ENCODE measurements around the gene TMEM150C. TPM values are rescaled to one million over a fixed set of nuclear protein-coding genes. Genes with fewer than 3 reads are reported as not detected.

The TMEM150C gene
- polyA plus RNA-seq, 2 of the 4 experiments (the other 2 are of a cell fraction) = 1.5 to 2.1 TPM

- DNase-seq (ENCODE audit: low read depth in 1 of 2, low spot score in 1 of 2) = no peak
- H3K9me3 ChIP-seq = no peaks in the 10 kb centered on the region
- no peak overlapping the region for H3K4me2 ChIP-seq
- WGBS (ENCODE audit: missing lambda C conversion rate) = 65% methylated on average over 8 of the region's 8 CpGs
- ATAC-seq = no peak
- H3K4me1 ChIP-seq = no peaks in the 10 kb centered on the region
- no peak for FAIRE-seq
- TF ChIP-seq, protein P1, sequence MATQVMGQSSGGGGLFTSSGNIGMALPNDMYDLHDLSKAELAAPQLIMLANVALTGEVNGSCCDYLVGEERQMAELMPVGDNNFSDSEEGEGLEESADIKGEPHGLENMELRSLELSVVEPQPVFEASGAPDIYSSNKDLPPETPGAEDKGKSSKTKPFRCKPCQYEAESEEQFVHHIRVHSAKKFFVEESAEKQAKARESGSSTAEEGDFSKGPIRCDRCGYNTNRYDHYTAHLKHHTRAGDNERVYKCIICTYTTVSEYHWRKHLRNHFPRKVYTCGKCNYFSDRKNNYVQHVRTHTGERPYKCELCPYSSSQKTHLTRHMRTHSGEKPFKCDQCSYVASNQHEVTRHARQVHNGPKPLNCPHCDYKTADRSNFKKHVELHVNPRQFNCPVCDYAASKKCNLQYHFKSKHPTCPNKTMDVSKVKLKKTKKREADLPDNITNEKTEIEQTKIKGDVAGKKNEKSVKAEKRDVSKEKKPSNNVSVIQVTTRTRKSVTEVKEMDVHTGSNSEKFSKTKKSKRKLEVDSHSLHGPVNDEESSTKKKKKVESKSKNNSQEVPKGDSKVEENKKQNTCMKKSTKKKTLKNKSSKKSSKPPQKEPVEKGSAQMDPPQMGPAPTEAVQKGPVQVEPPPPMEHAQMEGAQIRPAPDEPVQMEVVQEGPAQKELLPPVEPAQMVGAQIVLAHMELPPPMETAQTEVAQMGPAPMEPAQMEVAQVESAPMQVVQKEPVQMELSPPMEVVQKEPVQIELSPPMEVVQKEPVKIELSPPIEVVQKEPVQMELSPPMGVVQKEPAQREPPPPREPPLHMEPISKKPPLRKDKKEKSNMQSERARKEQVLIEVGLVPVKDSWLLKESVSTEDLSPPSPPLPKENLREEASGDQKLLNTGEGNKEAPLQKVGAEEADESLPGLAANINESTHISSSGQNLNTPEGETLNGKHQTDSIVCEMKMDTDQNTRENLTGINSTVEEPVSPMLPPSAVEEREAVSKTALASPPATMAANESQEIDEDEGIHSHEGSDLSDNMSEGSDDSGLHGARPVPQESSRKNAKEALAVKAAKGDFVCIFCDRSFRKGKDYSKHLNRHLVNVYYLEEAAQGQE (IDR thresholded peaks at IDR 0.05) = no peak
- no peak for TF ChIP-seq PHF8 (IDR thresholded peaks at IDR 0.05; ENCODE audit: borderline replicate concordance, low read depth)
- TF ChIP-seq ATOH8 (CRISPR knock-in tag; IDR thresholded peaks at IDR 0.05; ENCODE audit: low read depth) = no peak
- TF ChIP-seq, protein P2, sequence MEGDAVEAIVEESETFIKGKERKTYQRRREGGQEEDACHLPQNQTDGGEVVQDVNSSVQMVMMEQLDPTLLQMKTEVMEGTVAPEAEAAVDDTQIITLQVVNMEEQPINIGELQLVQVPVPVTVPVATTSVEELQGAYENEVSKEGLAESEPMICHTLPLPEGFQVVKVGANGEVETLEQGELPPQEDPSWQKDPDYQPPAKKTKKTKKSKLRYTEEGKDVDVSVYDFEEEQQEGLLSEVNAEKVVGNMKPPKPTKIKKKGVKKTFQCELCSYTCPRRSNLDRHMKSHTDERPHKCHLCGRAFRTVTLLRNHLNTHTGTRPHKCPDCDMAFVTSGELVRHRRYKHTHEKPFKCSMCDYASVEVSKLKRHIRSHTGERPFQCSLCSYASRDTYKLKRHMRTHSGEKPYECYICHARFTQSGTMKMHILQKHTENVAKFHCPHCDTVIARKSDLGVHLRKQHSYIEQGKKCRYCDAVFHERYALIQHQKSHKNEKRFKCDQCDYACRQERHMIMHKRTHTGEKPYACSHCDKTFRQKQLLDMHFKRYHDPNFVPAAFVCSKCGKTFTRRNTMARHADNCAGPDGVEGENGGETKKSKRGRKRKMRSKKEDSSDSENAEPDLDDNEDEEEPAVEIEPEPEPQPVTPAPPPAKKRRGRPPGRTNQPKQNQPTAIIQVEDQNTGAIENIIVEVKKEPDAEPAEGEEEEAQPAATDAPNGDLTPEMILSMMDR (IDR thresholded peaks at IDR 0.05) = no peak
- TF ChIP-seq SMC3 (IDR thresholded peaks at IDR 0.05) = no peak
- no peak for TF ChIP-seq ELK1 (IDR thresholded peaks at IDR 0.05; ENCODE audit: low read depth, low read length)
- no peak for TF ChIP-seq RNF2 (IDR thresholded peaks at IDR 0.05; ENCODE audit: borderline replicate concordance, low read depth)
- TF ChIP-seq MYC (IDR thresholded peaks at IDR 0.05; ENCODE audit: borderline replicate concordance, low read length) = no peak
- ChIA-PET POLR2A (no interaction called here), CTCF (no interaction called here)
- H3K4me3 ChIP-seq = no peak overlapping the region
- no peak overlapping the region for H3K27ac ChIP-seq
Measured at GRCh38 chr4:82585690-82586435, 24.1 kb upstream of the TMEM150C start.

DNA sequence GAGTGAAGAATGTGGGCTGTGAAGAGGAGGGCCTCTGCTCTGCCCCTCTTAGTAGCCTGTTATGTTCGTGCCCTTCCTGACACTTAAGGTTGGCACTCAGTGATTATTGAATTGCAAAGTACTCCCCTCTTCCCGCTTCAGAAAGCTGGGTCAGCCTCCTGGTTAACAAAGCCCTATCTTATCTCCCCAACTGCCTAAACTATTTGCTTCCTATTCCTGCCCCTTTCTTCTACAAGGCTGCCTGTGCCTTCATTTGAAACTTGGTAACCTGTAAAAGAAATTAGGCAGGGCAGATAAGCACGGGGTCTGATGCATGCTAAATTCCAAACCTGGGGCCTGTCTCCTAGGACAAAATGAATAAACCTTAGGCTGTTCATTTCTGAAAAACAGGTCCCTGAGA is 23.1 kb upstream of the TMEM150C start:
- no peaks in the 10 kb centered on the region for H3K9me3 ChIP-seq
- ATAC-seq (no peak), FAIRE-seq (no peak), DNase-seq (ENCODE audit: low read depth in 1 of 2, low spot score in 1 of 2) (no peak)
- CTCF ChIA-PET = no interaction called here
- H3K27ac ChIP-seq = no peak overlapping the region
- TF ChIP-seq CEBPB (IDR thresholded peaks at IDR 0.05) (no peak), TP53 (CRISPR knock-in tag; IDR thresholded peaks at IDR 0.05) (no peak), RAD21 (conservative IDR thresholded peaks at IDR 0.05 in 1 of 2, IDR thresholded peaks at IDR 0.05 in 1 of 2) (no peak), CBX2 (IDR thresholded peaks at IDR 0.05; ENCODE audit: borderline replicate concordance, low read depth) (no peak), ZFP36 (IDR thresholded peaks at IDR 0.05; ENCODE audit: borderline replicate concordance, partially characterized antibody) (no peak), SMC3 (IDR thresholded peaks at IDR 0.05) (no peak)
- H3K4me1 ChIP-seq = no peaks in the 10 kb centered on the region
- no peak overlapping the region for H3K4me2 ChIP-seq
- POLR2A ChIA-PET = no interaction called here
- no peak overlapping the region for H3K4me3 ChIP-seq
- 27% methylated on average over 3 of the region's 3 CpGs for WGBS (ENCODE audit: missing lambda C conversion rate)

Measured in A549 (cell line).